H1 (cell line): ENCODE results near the gene PIP5K1C. TPM values are rescaled to one million over a fixed set of nuclear protein-coding genes. Genes with fewer than 3 reads are reported as not detected.
A peak's percentile ranks its signal among the peaks of the same experiment; 100 is the strongest.

Experiments used
- CTCF ChIA-PET: fragments of 300-600 bp; sonication (Branson Sonifier 250); formaldehyde crosslinking; loops from one replicate; lab custom pipeline; 2021; ENCODE audit not compliant: partially characterized antibody; lab: Charles Lee
- POLR2A ChIA-PET: fragments of 300-600 bp; sonication (Branson Sonifier 250); formaldehyde crosslinking; loops from one replicate; lab custom pipeline; 2021; ENCODE audit warnings: inconsistent platforms; ENCODE audit not compliant: partially characterized antibody; lab: Charles Lee
- DNase-seq, 2 experiments: peaks; one replicate each; pipeline versions ENCODE4 v3.0.0 to v3.0.0-alpha.2; 2010 to 2022; ENCODE audit warnings: low spot score in 2 of 2, low read depth in 1 of 2, mixed read lengths in 1 of 2
- FAIRE-seq: peaks from 2 replicates; lab custom pipeline; 2011; peaks lifted over from hg19 to GRCh38; lab: Jason Lieb, UNC
- H2AFZ ChIP-seq: 2 replicates; pipeline ENCODE4 v1.8.1; 2012; ENCODE audit warnings: low read length, inconsistent platforms
- H2AK5ac ChIP-seq: 2 replicates; pipeline ENCODE4 v1.6.1; 2013; ENCODE audit warnings: low read depth, low read length
- H2BK120ac ChIP-seq: replicated peaks from 2 replicates; pipeline ENCODE3; 2013; ENCODE audit warnings: low read depth, low read length, inconsistent platforms
- H2BK12ac ChIP-seq: 2 replicates; pipeline ENCODE4 v1.6.1; 2013; ENCODE audit warnings: low read depth, low read length
- H2BK15ac ChIP-seq: 2 replicates; pipeline ENCODE4 v1.6.1; 2013; ENCODE audit warnings: low read length
- H2BK20ac ChIP-seq: 2 replicates; pipeline ENCODE4 v1.6.1; 2013; ENCODE audit warnings: low read length
- H2BK5ac ChIP-seq: 2 replicates; pipeline ENCODE4 v1.6.1; 2013; ENCODE audit warnings: low read depth, low read length
- H3K14ac ChIP-seq: 2 replicates; pipeline ENCODE4 v1.6.1; 2013; ENCODE audit warnings: inconsistent platforms; ENCODE audit not compliant: insufficient read length
- H3K18ac ChIP-seq: 2 replicates; pipeline ENCODE4 v1.6.1; 2013; ENCODE audit warnings: low read length; ENCODE audit errors: extremely low read depth
- H3K23ac ChIP-seq: 2 replicates; pipeline ENCODE4 v1.6.1; 2013; ENCODE audit warnings: inconsistent platforms; ENCODE audit not compliant: insufficient read length
- H3K23me2 ChIP-seq: 2 replicates; pipeline ENCODE4 v1.6.1; 2013; ENCODE audit warnings: low read depth, low read length
- H3K27ac ChIP-seq: 2 replicates; pipeline ENCODE4 v1.6.1; 2011; ENCODE audit warnings: low read depth, low read length, inconsistent platforms
- H3K27me3 ChIP-seq, 4 experiments: replicated peaks in 1 of 4; 1 replicate in 1 of 4; 2 replicates in 3 of 4; pipeline versions ENCODE4 v1.6.1 to v1.8.1; 2011 to 2013; ENCODE audit warnings: low read length in 3 of 4, mild to moderate bottlenecking in 3 of 4, inconsistent platforms in 2 of 4, mixed read lengths in 2 of 4, moderate library complexity in 1 of 4; ENCODE audit not compliant: control insufficient read depth in 3 of 4, insufficient read depth in 3 of 4; ENCODE audit errors: extremely low read depth in 1 of 4
- H3K36me3 ChIP-seq, 4 experiments: 2 replicates each; pipeline versions ENCODE4 v1.6.1 to v1.8.1; 2011 to 2013; ENCODE audit warnings: mild to moderate bottlenecking in 4 of 4, low read length in 3 of 4, moderate library complexity in 2 of 4, control low read depth in 1 of 4, inconsistent platforms in 1 of 4; ENCODE audit not compliant: insufficient read depth in 4 of 4, control insufficient read depth in 2 of 4
- H3K4ac ChIP-seq: replicated peaks from 2 replicates; pipeline ENCODE3; 2013; ENCODE audit warnings: low read length, low read depth, mixed read lengths, inconsistent platforms; ENCODE audit not compliant: insufficient read length
- H3K4me1 ChIP-seq, 4 experiments: replicated peaks in 1 of 4; 1 replicate in 1 of 4; 2 replicates in 3 of 4; pipeline versions ENCODE4 v1.6.1 to v1.8.1; 2011 to 2013; ENCODE audit warnings: low read length in 3 of 4, inconsistent platforms in 2 of 4, mixed read lengths in 1 of 4; ENCODE audit not compliant: insufficient read depth in 4 of 4, control insufficient read depth in 3 of 4
- H3K4me2 ChIP-seq, 2 experiments: 2 replicates each; pipeline versions ENCODE4 v1.6.1 to v1.8.1; 2011 to 2013; ENCODE audit warnings: low read depth in 2 of 2, low read length in 2 of 2, control low read depth in 1 of 2, inconsistent platforms in 1 of 2, mild to moderate bottlenecking in 1 of 2; ENCODE audit not compliant: insufficient read depth in 1 of 2
- H3K4me3 ChIP-seq, 4 experiments: fragments of 200-600, 300-600 bp in 1 of 4; sonication (generic), shearing (Covaris generic), sonication (Bioruptor Twin) in 1 of 4; 2 replicates each; pipeline versions ENCODE4 v1.5.1 to v1.8.1; 2011 to 2016; ENCODE audit warnings: low read length in 4 of 4, low read depth in 3 of 4, control low read depth in 2 of 4, inconsistent platforms in 2 of 4, mild to moderate bottlenecking in 2 of 4, mixed read lengths in 1 of 4, moderate library complexity in 1 of 4; ENCODE audit not compliant: insufficient read depth in 2 of 4; ENCODE audit errors: extremely low read depth in 1 of 4
- H3K56ac ChIP-seq: replicated peaks from 2 replicates; pipeline ENCODE3; 2013; ENCODE audit warnings: low read depth, mild to moderate bottlenecking, mixed read lengths, low read length, inconsistent platforms; ENCODE audit not compliant: insufficient read length
- H3K79me1 ChIP-seq: 2 replicates; pipeline ENCODE4 v1.6.1; 2013; ENCODE audit warnings: low read depth, low read length, control low read depth
- H3K79me2 ChIP-seq, 2 experiments: 2 replicates each; pipeline versions ENCODE4 v1.6.1 to v1.8.1; 2012 to 2013; ENCODE audit warnings: low read length in 2 of 2, mild to moderate bottlenecking in 2 of 2, inconsistent platforms in 1 of 2; ENCODE audit not compliant: insufficient read depth in 2 of 2, control insufficient read depth in 1 of 2
- H3K9ac ChIP-seq, 4 experiments: replicated peaks in 1 of 4; 1 replicate in 1 of 4; 2 replicates in 3 of 4; pipeline versions ENCODE4 v1.6.1 to v1.8.1; 2011 to 2013; ENCODE audit warnings: low read depth in 3 of 4, low read length in 3 of 4, control low read depth in 2 of 4, mild to moderate bottlenecking in 2 of 4, moderate library complexity in 2 of 4, inconsistent platforms in 1 of 4; ENCODE audit errors: extremely low read depth in 1 of 4
- H3K9me3 ChIP-seq, 2 experiments: 2 replicates each; pipeline versions ENCODE4 v1.6.1 to v1.8.1; 2012 to 2013; ENCODE audit warnings: mild to moderate bottlenecking in 2 of 2, moderate library complexity in 2 of 2, control low read depth in 1 of 2, inconsistent platforms in 1 of 2, low read depth in 1 of 2, low read length in 1 of 2, mixed read lengths in 1 of 2; ENCODE audit not compliant: insufficient read depth in 2 of 2
- H4K20me1 ChIP-seq, 2 experiments: replicated peaks in 1 of 2; 2 replicates each; pipeline versions ENCODE3 to v1.8.1; 2011 to 2013; ENCODE audit warnings: inconsistent platforms in 2 of 2, low read length in 2 of 2, mild to moderate bottlenecking in 1 of 2; ENCODE audit not compliant: insufficient read depth in 2 of 2, control insufficient read depth in 1 of 2
- H4K5ac ChIP-seq: 2 replicates; pipeline ENCODE4 v1.6.1; 2013; ENCODE audit warnings: low read length, low read depth, mixed read lengths, inconsistent platforms; ENCODE audit not compliant: insufficient read length
- H4K8ac ChIP-seq: 2 replicates; pipeline ENCODE4 v1.8.0; 2013; ENCODE audit warnings: mild to moderate bottlenecking, moderate library complexity, low read length, inconsistent platforms; ENCODE audit not compliant: insufficient read depth; ENCODE audit errors: extremely low read depth
- H4K91ac ChIP-seq: replicated peaks from 2 replicates; pipeline ENCODE3; 2013; ENCODE audit warnings: low read length, mixed read lengths, inconsistent platforms; ENCODE audit not compliant: insufficient read length
- PHF8 ChIP-seq: fragments of 200-600 bp; sonication (generic); conservative IDR thresholded peaks from 2 replicates; pipeline ENCODE4 v1.7.1; 2012; ENCODE audit warnings: low read depth, mild to moderate bottlenecking, inconsistent platforms, low read length, moderate library complexity
- SIRT6 ChIP-seq: IDR thresholded peaks from one replicate; pipeline ENCODE4 v1.7.1; 2012; ENCODE audit warnings: low read length, inconsistent platforms
- SIX5 ChIP-seq: IDR thresholded peaks from 2 replicates; pipeline ENCODE4 v1.6.1; 2011; ENCODE audit warnings: mild to moderate bottlenecking, low read depth, low read length
- YY1 ChIP-seq: IDR thresholded peaks from 2 replicates; pipeline ENCODE4 v1.6.1; 2011; ENCODE audit warnings: low read depth, mild to moderate bottlenecking, low read length
- ZNF274 ChIP-seq: IDR thresholded peaks from 2 replicates; pipeline ENCODE4 v1.7.0; 2012; ENCODE audit warnings: low read length, borderline replicate concordance; ENCODE audit errors: extremely low read depth
- WGBS, 2 experiments: shearing (Covaris generic) in 1 of 2; methylation state at CpG; one replicate each; pipeline versions ENCODE4 v1.1.6 to v1.1.7; 2013 to 2015; ENCODE audit warnings: low lambda C conversion rate in 2 of 2, mixed read lengths in 2 of 2, inconsistent platforms in 1 of 2, low coverage in 1 of 2, missing lambda C conversion rate in 1 of 2; ENCODE audit not compliant: insufficient replicate concordance in 2 of 2, insufficient coverage in 1 of 2, insufficient read length in 1 of 2; ENCODE audit errors: extremely low coverage in 1 of 2, missing lambda C conversion rate in 1 of 2; 5-methylcytosine and 5-hydroxymethylcytosine counted together
- polyA plus RNA-seq, 7 experiments: library from polyadenylated mRNA; depleted of rRNA in 3 of 7; stranded (reverse) in 5 of 7; unstranded in 2 of 7; fragments of >200 nt in 5 of 7; fragments of 200-250 nt in 2 of 7; gene quantifications; 1 replicate in 5 of 7; 2 replicates in 1 of 7; 4 replicates in 1 of 7; pipeline versions ENCODE4 v1.2.1 to v1.2.3, GENCODE V29; 2011 to 2013; ENCODE audit warnings: missing spikeins in 2 of 7, mixed read lengths in 2 of 7
- total RNA-seq: library from RNA; stranded (reverse); fragmentation: NEBNext Ultra II Directional; extraction: Animal tissue kit (Norgen Biotek cat#: 25700); gene quantifications from 2 replicates; pipeline ENCODE4 v1.2.1, GENCODE V29; 2021

Gene PIP5K1C
- total and polyA plus RNA-seq, 2 of the 8 experiments (the other 6 are each of a cell fraction or from before 2014, with no cell fraction given) = 10.6 to 32.9 TPM

DNA sequence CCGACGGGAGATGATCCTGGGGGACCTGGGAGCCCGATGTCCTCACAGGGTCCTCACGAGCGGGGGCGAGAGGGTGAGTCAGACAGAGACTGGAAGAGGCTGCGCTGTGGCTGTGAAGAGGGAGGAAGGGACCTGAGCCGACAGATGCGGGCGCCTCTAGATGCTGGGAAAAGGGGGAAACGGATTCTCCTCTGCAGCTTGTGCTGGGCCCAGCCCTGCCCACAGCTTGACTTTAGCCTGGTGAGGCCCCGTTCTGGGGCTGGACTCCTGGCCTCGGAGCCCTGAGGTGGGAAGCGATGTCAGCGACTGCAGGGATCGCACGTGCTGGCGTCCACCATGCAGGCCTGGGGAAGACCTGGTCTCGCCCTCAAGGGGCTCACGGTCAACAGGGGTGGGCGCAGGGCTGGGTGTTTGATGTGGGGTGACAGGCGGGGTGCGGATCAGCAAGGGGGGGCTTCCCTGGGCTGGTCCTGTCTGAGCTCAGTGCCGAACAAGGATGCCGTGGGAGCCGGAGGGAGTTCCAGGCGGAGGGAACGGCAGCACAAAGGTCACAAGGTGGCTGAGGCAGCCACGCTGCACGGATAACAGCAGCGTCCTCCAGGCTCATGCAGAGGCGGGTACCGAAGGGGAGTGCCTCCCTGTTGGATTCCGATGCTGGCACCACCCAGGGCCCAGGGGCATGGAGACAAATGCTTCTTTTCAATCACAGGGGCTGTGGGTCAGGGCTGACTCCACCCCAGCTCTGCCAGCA lies 31.8 kb downstream of the PIP5K1C start:
- Histone ChIP-seq H3K27me3 (no peaks in the 10 kb centered on the region), H2BK20ac (no peak overlapping the region), H3K18ac (no peak overlapping the region), H4K8ac (peak overlapping the region; percentile 31), H3K23me2 (peaks cover 2% of the 10 kb centered on the region; the same call in 1 of the 2 replicates)
- 87% methylated on average over 27 of the region's 34 CpGs; no CpG with 5 or more reads in 1 of the 2 experiments for WGBS, 2 experiments
- no peak for TF ChIP-seq ZNF274
- TF ChIP-seq SIX5 = no peak
- no peak for TF ChIP-seq YY1
- no peak for TF ChIP-seq SIRT6
- no peak for TF ChIP-seq PHF8
- TF ChIP-seq, all 59 proteins: peak for 0
- Histone ChIP-seq H3K9me3 (no peaks in the 10 kb centered on the region), H3K36me3 (peaks cover 0 to 7% (median 4%) of the 10 kb centered on the region in 4 experiments; a peak in 1 of 8 replicates), H2BK120ac (no peak overlapping the region), H4K20me1 (peaks cover 8 to 38% of the 10 kb centered on the region in 2 experiments), H3K4me3 (no peak overlapping the region), H2AK5ac (no peak overlapping the region), H3K9ac (no peak overlapping the region), H4K91ac (no peak overlapping the region), H3K4me2 (no peak overlapping the region), H3K14ac (no peak overlapping the region), H2AFZ (no peak overlapping the region), H3K79me1 (peaks cover 9% of the 10 kb centered on the region; the same call in 1 of the 2 replicates), H2BK12ac (no peak overlapping the region), H3K56ac (no peak overlapping the region), H2BK15ac (no peak overlapping the region), H3K27ac (no peak overlapping the region; the same call in 1 of the 2 replicates), H3K4ac (no peak overlapping the region), H3K4me1 (peaks cover 0 to 21% (median 10%) of the 10 kb centered on the region in 4 experiments; a peak in 5 of 7 replicates), H3K23ac (no peak overlapping the region), H2BK5ac (peak overlapping the region; percentile 60; the same call in 1 of the 2 replicates), H3K79me2 (peaks cover 0 to 3% of the 10 kb centered on the region in 2 experiments; a peak in 1 of 4 replicates), H4K5ac (no peak overlapping the region)
- FAIRE-seq (no peak), DNase-seq (no peak)
- POLR2A ChIA-PET = interaction anchor here (0.7 kb wide), 1 partner anchor 29 kb away, joined by 3 read pairs; no protein-coding TSS in a partner anchor
- CTCF ChIA-PET = interaction anchor here (1.0 to 5.8 kb wide), 8 partner anchors 10 to 82 kb away, joined by 3 to 110 read pairs (median 8); partner anchors contain the start of genes PIP5K1C and TJP3
